Stomach (tissue), 9 donors: ENCODE results near the gene ADAMTS20. TPM values are rescaled to one million over a fixed set of nuclear protein-coding genes. Genes with fewer than 3 reads are reported as not detected.

Source experiments
- DNase-seq, 2 donors: peaks; one replicate each; pipeline versions ENCODE4 v3.0.0 to v3.0.0-alpha.2; 2013 to 2019
- H3K27ac ChIP-seq, 5 donors: fragments of 200-600 bp in 4 of 5; sonication (generic) in 4 of 5; one replicate each; pipeline ENCODE4 v1.5.1; 2013 to 2019; ENCODE audit warnings: mild to moderate bottlenecking in 1 of 5, moderate library complexity in 1 of 5
- H3K27me3 ChIP-seq, 3 donors: fragments of 200-600 bp; sonication (generic); one replicate each; pipeline ENCODE4 v1.5.1; 2017 to 2019; ENCODE audit warnings: mixed run types in 1 of 3
- H3K36me3 ChIP-seq, 4 donors: fragments of 200-600 bp; sonication (generic); 1 replicate in 3 of 4; 2 replicates in 1 of 4; pipeline ENCODE4 v1.5.1; 2016 to 2019
- H3K4me1 ChIP-seq, 4 donors: fragments of 200-600 bp; sonication (generic); one replicate each; pipeline ENCODE4 v1.5.1; 2016 to 2019
- H3K4me3 ChIP-seq, 4 donors: fragments of 200-600 bp; sonication (generic) in 3 of 4; one replicate each; pipeline ENCODE4 v1.5.1; 2016 to 2019; ENCODE audit warnings: mild to moderate bottlenecking in 1 of 4
- H3K9me3 ChIP-seq, 4 donors: fragments of 200-600 bp; sonication (generic); one replicate each; pipeline ENCODE4 v1.5.1; 2016 to 2019
- CTCF ChIP-seq, 7 experiments: fragments of 450-650 bp in 4 of 7; fragments of 200-600 bp in 3 of 7; sonication (generic) in 3 of 7; IDR thresholded peaks; one replicate each; pipeline ENCODE4 v1.5.1; 2016 to 2019; ENCODE audit warnings: antibody characterized with exemption in 7 of 7, control low read depth in 2 of 7, mild to moderate bottlenecking in 1 of 7
- EP300 ChIP-seq: sonication (generic); formaldehyde crosslinking; IDR thresholded peaks from one replicate; pipeline ENCODE4 v1.6.1; 2017; ENCODE audit warnings: antibody characterized with exemption
- POLR2A ChIP-seq, 4 donors: fragments of 450-650 bp; IDR thresholded peaks; one replicate each; pipeline ENCODE4 v1.6.1; 2016; ENCODE audit warnings: antibody characterized with exemption in 4 of 4, control low read depth in 2 of 4, mild to moderate bottlenecking in 1 of 4, moderate library complexity in 1 of 4
- POLR2AphosphoS5 ChIP-seq, 3 donors: sonication (generic); formaldehyde crosslinking; IDR thresholded peaks; one replicate each; pipeline ENCODE4 v1.6.1; 2016; ENCODE audit warnings: antibody characterized with exemption in 3 of 3
- WGBS, 5 donors: extraction: QIAGEN DNeasy Blood & Tissue Kit in 3 of 5; methylation state at CpG; one replicate each; pipeline versions ENCODE4 v1.1.5 to v1.1.7; 2013 to 2018; 5-methylcytosine and 5-hydroxymethylcytosine counted together
- intact Hi-C: fragments of 100-400 bp; cut with DNase I; formaldehyde crosslinking; loops from one replicate; pipeline ENCODE4 v1.15.1; 2023; ENCODE audit warnings: low total_unique reads
- polyA plus RNA-seq, 3 donors: library from polyadenylated mRNA; stranded (reverse); fragments of 200-250 nt; gene quantifications; one replicate each; pipeline ENCODE4 v1.2.3, GENCODE V29; 2013
- total RNA-seq, 5 donors: library from RNA; depleted of rRNA; stranded (reverse); fragments of >200 nt; gene quantifications; one replicate each; pipeline versions ENCODE4 v1.1.0 to v1.2.3, GENCODE V29; 2014 to 2016
- donor health status: healthy with polysubstance abuse.
- donor health status: Bipolar disorder and iron deficiency.
- donor health status: healthy.

Gene ADAMTS20
- total and polyA plus RNA-seq, 8 donors: 0.55 TPM; not detected in 7

DNA sequence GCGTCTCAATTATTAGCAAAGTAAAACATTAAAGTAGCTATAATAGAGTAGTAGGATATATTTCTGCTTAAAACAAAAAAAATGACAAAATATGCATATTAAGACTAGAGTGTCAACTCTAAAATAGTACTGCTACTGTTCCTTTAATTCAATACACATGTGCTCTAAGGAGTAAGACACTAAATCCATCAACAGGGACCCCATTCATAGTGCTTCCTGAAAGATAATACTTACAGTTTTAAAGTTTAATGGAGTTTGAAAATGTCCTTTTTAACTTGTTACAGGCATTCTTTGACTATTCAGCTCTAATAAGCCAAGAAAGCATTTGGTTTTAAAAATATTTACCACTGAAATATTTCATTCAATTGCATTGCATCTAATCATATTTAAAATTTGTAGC lies 145.2 kb downstream of the ADAMTS20 start:
- intact Hi-C loops: no loop called here
- TF ChIP-seq POLR2A (IDR thresholded peaks at IDR 0.05): no peak
- TF ChIP-seq EP300: no peak
- Histone ChIP-seq H3K36me3 (no peaks in the 10 kb centered on the region), H3K27me3 (no peaks in the 10 kb centered on the region), H3K9me3 (no peaks in the 10 kb centered on the region), H3K4me3 (no peak overlapping the region), H3K4me1 (no peaks in the 10 kb centered on the region), H3K27ac (no peak overlapping the region)
- 73 to 91% (median 80%) methylated on average over 1 of the region's 1 CpG for WGBS, 5 donors
- DNase-seq: no peak

GRCh38 chr12:43402436-43402835 lies 149.6 kb downstream of the ADAMTS20 start:
- intact Hi-C loops: no loop called here
- no peaks in the 10 kb centered on the region for H3K4me1 ChIP-seq
- no peak for DNase-seq
- no peaks in the 10 kb centered on the region for H3K36me3 ChIP-seq
- H3K9me3 ChIP-seq: no peaks in the 10 kb centered on the region
- no peak overlapping the region for H3K27ac ChIP-seq
- H3K4me3 ChIP-seq: no peak overlapping the region
- TF ChIP-seq CTCF (IDR thresholded peaks at IDR 0.05) (no peak), POLR2A (IDR thresholded peaks at IDR 0.05) (no peak), POLR2AphosphoS5 (IDR thresholded peaks at IDR 0.05) (no peak), EP300 (no peak)
- no peaks in the 10 kb centered on the region for H3K27me3 ChIP-seq

DNA sequence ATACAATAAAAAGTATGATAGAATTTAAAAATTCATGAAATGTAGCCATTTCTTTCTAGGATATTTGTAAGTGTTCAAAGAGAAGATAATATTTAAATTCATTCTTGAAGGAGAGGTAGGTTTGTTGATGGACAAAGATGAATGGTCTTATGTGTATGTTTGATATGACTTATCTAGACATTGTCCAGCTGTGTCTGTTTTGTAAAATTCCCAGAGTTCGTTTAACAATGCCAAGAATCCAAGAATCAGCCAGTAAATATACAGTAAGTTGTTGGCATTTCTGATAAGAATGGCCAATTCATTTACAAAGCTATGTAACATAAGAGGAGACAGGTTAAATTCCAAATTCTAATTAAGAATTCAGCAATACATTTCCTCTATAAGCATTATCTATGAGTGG lies 150.9 kb downstream of the ADAMTS20 start:
- no peak overlapping the region for H3K4me3 ChIP-seq
- intact Hi-C loops: no loop called here
- H3K27me3 ChIP-seq: no peaks in the 10 kb centered on the region
- H3K4me1 ChIP-seq: no peaks in the 10 kb centered on the region
- 0 to 18% (median 8%) methylated on average over 1 of the region's 1 CpG for WGBS, 5 donors
- H3K9me3 ChIP-seq: no peaks in the 10 kb centered on the region
- no peak for DNase-seq
- no peak overlapping the region for H3K27ac ChIP-seq
- TF ChIP-seq CTCF (IDR thresholded peaks at IDR 0.05): no peak
- TF ChIP-seq POLR2A (IDR thresholded peaks at IDR 0.05): no peak
- no peak for TF ChIP-seq EP300
- TF ChIP-seq POLR2AphosphoS5 (IDR thresholded peaks at IDR 0.05): no peak
- H3K36me3 ChIP-seq: no peaks in the 10 kb centered on the region

DNA sequence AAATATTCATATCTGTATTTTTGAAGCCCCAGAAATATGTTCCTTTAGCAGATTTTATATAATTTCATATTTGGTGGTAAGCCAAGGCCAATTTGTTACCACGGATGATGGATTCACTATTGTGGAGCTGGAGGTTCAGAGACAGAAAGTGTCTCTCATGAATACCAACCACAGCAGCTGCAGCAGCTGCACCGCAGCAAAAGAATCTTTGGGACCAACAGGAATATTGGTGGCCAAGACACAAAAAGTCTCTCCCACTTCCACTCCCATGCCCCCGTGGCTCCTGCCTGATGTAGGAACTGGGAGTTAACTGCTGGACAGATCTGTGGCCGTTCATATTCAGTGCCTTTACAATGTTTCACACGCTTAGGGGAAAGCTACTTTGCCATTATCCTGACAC lies 155.3 kb downstream of the ADAMTS20 start:
- Histone ChIP-seq H3K36me3 (no peaks in the 10 kb centered on the region), H3K9me3 (no peaks in the 10 kb centered on the region), H3K4me3 (no peak overlapping the region), H3K4me1 (no peaks in the 10 kb centered on the region), H3K27ac (no peak overlapping the region), H3K27me3 (no peaks in the 10 kb centered on the region)
- TF ChIP-seq POLR2A (IDR thresholded peaks at IDR 0.05): no peak
- TF ChIP-seq CTCF (IDR thresholded peaks at IDR 0.05): no peak
- no peak for TF ChIP-seq POLR2AphosphoS5 (IDR thresholded peaks at IDR 0.05)
- no peak for TF ChIP-seq EP300
- intact Hi-C loops: no loop called here
- no peak for DNase-seq
- 72 to 84% (median 80%) methylated on average over 5 of the region's 5 CpGs for WGBS, 5 donors

DNA sequence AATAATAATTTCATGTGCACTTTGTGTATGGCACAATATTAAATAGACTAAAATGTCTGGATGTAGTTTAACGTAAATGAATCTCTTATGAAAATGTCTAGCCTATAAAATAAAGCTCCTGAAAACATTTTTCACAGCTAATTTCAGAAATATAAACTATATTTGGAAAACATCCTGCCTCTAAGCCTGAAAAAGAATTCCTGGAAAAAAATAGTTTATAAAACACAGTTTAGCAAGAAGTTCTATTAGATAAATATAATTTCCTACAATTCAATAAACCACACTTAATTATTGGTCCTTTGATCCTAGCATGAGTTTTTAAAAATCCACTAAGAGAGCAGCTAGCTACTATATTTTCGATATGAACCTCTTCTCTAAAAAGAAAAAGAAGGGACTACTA lies 159.9 kb downstream of the ADAMTS20 start:
- no peak overlapping the region for H3K27ac ChIP-seq
- H3K36me3 ChIP-seq: no peaks in the 10 kb centered on the region
- no peak for DNase-seq
- no peaks in the 10 kb centered on the region for H3K4me1 ChIP-seq
- peaks cover 0 to 5% (median 2%) of the 10 kb centered on the region in 4 donors for H3K9me3 ChIP-seq
- no peaks in the 10 kb centered on the region for H3K27me3 ChIP-seq
- no peak for TF ChIP-seq POLR2AphosphoS5 (IDR thresholded peaks at IDR 0.05)
- TF ChIP-seq POLR2A (IDR thresholded peaks at IDR 0.05): no peak
- no peak for TF ChIP-seq CTCF (IDR thresholded peaks at IDR 0.05)
- no peak for TF ChIP-seq EP300
- intact Hi-C loops: no loop called here
- 56 to 77% (median 73%) methylated on average over 2 of the region's 2 CpGs for WGBS, 5 donors
- no peak overlapping the region for H3K4me3 ChIP-seq
